Hematopoietic multipotent progenitor cell treated with erythropoietin and hydrocortisone succinate and interleukin-3 and kit ligand, for 8 days (in vitro differentiated cells): ENCODE data around the gene SMPD4.
A peak's percentile ranks its signal among the peaks of the same experiment; 100 is the strongest.
"Not testable (repeated sequence)": the region's sequence is repeated elsewhere in the genome, so short reads cannot be mapped to it uniquely, and the experiment has no call there.

Experiments used
- DNase-seq: peaks from one replicate; pipeline ENCODE4 v3.0.0-alpha.2; 2015

SMPD4 gene, protein sequence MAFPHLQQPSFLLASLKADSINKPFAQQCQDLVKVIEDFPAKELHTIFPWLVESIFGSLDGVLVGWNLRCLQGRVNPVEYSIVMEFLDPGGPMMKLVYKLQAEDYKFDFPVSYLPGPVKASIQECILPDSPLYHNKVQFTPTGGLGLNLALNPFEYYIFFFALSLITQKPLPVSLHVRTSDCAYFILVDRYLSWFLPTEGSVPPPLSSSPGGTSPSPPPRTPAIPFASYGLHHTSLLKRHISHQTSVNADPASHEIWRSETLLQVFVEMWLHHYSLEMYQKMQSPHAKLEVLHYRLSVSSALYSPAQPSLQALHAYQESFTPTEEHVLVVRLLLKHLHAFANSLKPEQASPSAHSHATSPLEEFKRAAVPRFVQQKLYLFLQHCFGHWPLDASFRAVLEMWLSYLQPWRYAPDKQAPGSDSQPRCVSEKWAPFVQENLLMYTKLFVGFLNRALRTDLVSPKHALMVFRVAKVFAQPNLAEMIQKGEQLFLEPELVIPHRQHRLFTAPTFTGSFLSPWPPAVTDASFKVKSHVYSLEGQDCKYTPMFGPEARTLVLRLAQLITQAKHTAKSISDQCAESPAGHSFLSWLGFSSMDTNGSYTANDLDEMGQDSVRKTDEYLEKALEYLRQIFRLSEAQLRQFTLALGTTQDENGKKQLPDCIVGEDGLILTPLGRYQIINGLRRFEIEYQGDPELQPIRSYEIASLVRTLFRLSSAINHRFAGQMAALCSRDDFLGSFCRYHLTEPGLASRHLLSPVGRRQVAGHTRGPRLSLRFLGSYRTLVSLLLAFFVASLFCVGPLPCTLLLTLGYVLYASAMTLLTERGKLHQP

DNA sequence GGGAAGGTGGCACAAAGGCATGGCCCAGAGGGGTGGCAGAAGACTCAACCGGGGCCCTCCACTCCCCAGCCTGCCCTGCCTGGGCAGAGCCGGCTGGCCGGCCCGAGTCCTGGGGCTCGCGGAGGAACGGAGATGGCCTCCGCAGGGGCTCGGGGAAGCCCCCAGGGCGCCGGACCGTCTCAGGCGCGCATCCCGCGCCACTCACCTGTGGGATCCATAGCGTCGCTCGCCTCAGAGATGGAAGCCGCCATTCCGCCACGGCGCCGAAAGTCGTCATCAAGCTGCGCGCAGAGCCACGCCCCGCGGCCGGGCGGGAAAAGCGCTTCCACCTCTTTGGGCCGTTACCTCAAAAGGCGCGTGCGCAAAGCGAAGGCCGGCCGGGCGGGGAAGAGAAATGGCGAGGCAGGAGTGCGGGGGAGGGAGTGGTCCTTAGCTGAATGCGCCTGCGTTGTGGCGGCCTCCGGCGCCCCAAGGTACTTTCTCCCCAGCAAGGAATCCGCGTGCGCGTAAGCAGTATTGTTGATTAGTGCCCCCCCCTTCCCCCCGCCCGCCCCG, at the start of gene SMPD4:
Gene SMPD4, minus strand, starts transcription at position 278 of the 555 bp plus-strand sequence. CDS start 5,010 bp downstream, outside the sequence.
- DNase-seq: peak; percentile 96

- DNase-seq: not testable (repeated sequence)
Observed at GRCh38 chr2:130230907-130231306, 49.5 kb upstream of the SMPD4 start.

- not testable (repeated sequence) for DNase-seq
Observed at GRCh38 chr2:130230376-130230775, 49.0 kb upstream of the SMPD4 start.

DNA sequence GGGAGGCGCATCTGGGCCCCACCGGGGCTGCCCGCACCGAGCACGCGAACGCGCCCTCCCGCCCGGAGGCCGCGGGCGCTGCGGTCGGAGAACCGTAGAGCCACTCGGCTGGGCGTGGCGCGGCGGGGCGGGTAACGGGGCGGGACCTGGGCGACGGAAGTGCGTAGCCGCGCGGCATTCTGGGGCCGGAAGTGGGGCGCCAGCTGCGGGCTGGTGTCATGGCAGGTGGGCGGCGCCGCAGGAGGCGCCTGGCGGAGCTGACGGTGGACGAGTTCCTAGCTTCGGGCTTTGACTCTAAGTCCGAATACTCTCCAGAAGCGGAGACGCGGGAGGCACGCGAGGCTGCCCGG, 47.7 kb upstream of the SMPD4 start:
- DNase-seq: peak; percentile 6

DNA sequence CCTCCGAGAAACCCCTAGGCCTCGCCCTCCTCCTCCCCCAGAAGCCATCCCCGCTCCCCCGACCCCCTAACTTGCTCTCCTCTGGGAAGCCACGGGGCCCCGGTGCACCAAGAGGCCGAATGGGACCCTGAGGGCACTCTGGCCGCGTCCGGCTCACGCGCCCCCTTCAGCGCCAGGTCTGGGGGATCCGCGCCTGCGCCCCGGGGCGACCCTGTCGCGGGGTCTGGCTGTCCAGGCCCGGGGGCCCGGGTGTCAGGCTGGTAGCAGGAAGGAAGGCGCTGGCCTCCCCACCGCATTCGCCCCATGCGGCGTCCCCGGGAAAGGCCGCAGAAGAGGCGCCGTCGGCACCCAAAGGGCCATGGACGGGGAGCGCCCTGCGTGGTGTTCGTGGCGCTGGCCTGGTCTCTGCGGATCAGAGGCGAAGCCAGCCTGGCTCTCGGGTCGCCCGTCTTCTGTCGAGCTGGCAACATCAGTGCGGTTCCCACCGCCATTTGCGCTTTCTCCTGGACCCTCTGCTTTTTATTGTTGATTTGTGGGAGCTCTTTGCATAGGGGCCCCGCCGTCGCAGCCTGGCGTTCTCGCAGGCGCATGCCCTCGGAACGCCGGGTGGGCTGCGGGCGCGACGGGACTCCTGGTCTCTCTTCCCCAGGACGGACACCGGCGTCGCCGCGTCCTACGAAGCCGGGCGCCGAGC, 47.2 kb upstream of the SMPD4 start:
- not testable (repeated sequence) for DNase-seq

DNA sequence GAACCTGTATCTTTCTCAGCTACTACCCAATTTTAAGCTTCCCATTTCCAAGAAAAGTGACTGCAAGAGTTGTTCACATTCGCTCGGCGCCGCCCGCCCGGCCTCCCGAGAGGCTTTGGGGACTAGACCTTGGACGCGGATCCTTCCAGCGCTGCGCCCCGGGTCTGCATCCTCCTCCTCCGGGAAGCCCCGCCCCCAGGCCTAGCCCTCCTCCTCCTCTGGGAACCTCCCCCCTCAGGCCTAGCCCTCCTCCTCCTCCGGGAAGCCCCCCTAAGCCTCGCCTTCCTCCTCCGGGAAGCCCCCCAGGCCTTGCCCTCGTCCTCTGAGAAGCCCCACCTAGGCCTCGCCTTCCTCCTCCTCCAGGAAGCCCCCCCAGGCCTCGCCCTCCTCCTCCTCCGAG, 46.6 kb upstream of the SMPD4 start:
- DNase-seq: not testable (repeated sequence)

DNA sequence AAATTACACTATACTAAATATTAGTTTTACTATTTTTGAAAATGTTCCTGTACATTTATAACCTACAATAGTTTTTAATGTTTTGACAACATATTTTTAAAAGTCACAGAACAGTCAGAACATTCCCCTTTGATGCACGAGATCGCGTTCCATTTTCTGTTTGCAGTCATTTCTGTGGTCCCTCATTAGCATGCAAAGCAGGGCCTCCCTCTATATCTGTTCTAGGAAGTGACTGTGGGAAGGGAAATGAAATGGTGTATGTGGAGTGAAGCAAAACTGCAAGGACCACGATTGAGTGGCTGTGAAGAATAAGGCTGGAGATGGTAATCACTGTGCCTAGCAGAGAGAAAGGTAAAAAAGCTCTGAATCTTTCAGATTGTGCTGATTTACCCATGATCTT, 41.1 kb upstream of the SMPD4 start:
- not testable (repeated sequence) for DNase-seq

DNA sequence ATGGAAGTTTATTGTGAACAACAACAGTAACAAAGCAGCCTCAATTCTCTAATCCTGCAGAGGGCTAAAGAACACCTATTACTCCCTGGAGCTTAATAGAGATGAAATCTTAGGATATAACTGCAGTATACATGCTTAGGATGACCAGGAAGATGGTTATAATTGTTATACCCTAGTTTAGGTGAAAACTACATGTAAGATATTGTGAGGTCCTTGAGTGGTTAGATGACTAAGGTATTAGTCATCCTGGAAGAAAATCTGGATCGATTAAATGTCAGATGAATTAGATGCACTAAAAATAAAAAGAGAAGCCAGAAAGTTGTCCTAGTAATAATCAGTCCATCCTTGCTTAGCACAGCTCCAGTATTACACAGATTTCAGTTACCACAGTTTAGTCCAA, 39.1 kb upstream of the SMPD4 start:
- not testable (repeated sequence) for DNase-seq

GRCh38 chr2:130219147-130219546, 37.7 kb upstream of the SMPD4 start:
- not testable (repeated sequence) for DNase-seq

GRCh38 chr2:130207051-130207450, 25.6 kb upstream of the SMPD4 start:
- DNase-seq: not testable (repeated sequence)

- DNase-seq: not testable (repeated sequence)
Observed at GRCh38 chr2:130203150-130203549, 21.7 kb upstream of the SMPD4 start.

- peak; percentile 80 for DNase-seq
Observed at GRCh38 chr2:130202518-130202917, 21.1 kb upstream of the SMPD4 start.

DNA sequence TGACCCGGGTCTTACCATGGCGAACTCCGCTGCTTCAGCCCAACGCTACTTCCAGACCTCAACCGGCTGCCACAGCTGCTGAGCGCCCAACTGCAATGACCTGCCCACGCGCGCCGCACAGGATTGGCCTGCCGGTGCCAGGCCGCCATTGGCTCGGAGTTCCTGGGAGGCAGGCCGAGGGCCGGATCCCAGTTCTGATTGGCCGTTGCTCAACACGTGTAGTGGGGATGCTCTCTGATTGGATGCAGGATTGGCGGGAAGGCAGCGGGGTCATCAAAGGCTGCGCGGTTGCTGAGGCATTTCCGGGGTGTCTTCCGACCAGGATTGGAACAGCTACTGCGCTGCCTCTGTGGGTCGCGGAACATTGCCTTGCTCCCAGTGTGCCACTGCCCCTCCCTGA, 16.9 kb upstream of the SMPD4 start, which contains the start of gene TUBA3E:
Gene TUBA3E, minus strand, starts transcription at position 97 of the 400 bp plus-strand sequence. Its CDS starts 79 bp downstream, at position 18.
- no peak for DNase-seq

DNA sequence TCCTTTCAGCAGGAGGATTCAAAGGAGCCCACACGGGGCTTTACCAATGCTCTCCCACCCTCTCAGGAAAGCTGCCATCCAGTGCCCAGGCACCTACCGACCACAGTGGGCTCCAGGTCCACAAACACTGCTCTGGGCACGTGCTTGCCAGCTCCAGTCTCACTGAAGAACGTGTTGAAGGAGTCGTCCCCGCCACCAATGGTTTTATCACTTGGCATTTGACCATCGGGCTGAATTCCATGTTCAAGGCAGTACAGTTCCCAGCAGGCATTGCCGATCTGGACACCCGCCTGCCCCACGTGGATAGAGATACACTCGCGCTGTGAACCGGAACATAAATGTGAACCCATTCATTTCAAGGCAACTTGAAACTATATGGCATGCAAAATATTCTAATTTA, 14.7 kb upstream of the SMPD4 start:
- not testable (repeated sequence) for DNase-seq

- DNase-seq: not testable (repeated sequence)
Observed at GRCh38 chr2:130195089-130195635, 13.8 kb upstream of the SMPD4 start.

DNA sequence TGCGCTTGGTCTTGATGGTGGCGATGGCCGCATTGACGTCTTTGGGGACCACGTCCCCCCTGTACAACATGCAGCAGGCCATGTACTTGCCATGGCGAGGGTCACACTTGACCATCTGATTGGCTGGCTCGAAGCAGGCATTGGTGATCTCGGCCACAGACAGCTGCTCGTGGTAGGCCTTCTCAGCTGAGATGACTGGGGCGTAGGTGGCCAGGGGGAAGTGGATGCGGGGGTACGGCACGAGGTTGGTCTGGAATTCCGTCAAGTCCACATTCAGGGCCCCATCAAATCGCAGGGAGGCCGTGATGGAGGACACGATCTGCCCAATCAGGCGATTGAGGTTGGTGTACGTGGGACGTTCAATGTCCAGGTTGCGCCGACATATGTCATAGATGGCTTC, 12.4 kb upstream of the SMPD4 start:
- not testable (repeated sequence) for DNase-seq

DNA sequence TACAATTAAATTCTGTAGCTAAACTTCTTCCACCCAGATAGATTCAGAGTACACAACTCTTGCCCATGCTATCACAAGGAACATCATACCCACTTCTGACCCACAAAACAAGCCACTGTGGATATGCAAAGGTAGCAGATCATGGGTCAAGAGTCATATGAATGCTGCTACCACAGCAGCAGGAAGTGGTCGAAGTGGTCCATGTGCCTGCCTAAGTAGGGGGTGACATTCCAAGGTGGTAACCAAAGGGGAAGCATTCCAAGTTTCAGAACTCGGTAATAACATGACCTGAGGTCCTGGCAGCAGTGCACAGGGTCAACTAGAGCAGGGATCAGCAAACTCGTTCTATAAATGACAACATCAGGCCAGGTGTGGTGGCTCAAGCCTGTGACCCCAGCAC, 11.0 kb upstream of the SMPD4 start:
- DNase-seq: not testable (repeated sequence)

GRCh38 chr2:130191319-130191718, 9.9 kb upstream of the SMPD4 start:
- DNase-seq: not testable (repeated sequence)

DNA sequence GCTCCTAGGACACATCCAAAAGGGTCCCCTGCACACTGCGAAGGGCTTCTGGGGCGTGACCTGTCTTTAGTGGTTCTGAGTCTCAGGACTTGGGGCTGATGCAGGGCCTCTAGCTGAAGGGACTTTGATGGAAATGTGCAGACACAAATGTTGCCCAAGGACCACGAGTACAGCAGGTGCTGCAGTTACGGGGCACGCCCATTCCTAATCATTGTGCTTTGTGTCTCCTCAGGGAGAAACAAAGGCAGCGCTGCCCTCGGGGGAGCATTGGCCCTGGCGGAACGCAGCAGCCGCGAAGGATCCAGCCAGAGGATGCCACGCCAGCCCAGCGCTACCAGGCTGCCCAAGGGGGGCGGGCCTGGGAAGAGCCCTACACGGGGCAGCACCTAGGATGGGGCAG, 8.8 kb upstream of the SMPD4 start:
- DNase-seq: no peak

DNA sequence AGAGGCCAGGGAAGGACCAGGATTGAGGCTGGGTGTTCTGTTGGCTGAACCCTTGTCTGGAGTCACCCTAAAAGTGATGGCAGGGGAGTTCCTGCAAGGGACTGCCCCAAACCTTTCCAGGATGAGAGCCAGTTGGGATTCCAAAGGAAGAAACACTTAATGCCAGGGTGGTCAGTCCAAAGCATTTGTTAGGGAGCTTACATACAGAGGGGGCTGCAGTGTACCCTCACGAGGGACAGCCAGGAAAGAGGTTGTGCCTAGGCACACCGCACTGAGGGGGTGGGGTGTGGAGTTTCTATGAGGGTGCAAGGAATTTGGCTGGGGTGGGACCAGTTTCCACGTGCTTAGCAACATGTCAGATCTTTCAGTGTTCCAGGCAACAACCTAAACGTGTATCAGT, 7.6 kb upstream of the SMPD4 start:
- not testable (repeated sequence) for DNase-seq

DNA sequence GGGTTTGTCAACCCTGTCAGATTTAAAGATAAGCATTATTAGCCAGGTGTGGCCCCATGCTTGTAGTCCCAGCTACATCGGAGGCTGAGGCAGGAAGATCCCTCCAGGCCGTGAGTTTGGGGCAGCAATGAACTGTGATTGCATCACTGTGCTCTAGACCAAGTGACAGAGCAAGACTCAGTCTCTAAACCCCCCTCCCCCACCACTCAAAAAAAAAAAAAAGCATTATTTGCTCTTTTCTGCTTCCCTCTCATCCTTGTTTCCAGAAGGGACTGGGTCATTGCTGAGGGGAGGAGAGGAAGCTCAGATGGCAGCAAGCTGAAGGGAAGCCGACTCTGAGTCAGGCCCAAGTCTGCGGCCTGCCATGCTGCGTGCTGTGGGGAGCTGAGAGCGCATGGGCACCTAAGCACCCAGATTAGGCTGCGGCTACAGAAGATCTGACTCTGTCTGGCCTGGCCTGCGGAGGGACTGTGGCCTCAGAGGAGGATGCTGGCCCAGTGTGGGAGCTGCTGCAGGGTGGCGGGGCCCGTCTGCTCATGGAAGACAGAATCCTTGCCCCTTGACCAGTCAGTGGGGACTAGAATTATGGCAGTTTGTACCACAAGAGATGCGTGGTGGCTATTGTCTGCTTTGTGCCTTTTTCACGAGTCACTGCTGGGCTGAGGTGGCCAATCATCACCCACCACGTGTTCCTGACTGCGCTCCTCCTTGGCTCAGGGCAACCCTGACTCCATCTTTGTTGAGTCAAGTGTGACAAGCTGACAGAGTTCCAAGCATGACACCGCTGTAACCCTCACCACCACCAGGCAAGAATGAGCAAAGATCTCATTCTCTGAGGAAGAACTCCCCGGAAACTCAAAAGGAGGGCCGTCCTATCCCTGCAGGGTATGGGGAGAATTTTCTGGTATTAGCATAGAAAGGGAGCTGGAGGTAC, 6.7 kb upstream of the SMPD4 start:
- DNase-seq: not testable (repeated sequence)
